Measurements from ENCODE around the gene RIMBP2.
"Not testable (repeated sequence)": the region's sequence is repeated elsewhere in the genome, so short reads cannot be mapped to it uniquely, and the experiment has no call there.

The RIMBP2 gene

GRCh38 chr12:130703733-130704375 lies 12.2 kb downstream of the RIMBP2 start:
- DNase-seq: no peak

GRCh38 chr12:130702966-130703732 lies 12.9 kb downstream of the RIMBP2 start:
- DNase-seq: no peak

DNA sequence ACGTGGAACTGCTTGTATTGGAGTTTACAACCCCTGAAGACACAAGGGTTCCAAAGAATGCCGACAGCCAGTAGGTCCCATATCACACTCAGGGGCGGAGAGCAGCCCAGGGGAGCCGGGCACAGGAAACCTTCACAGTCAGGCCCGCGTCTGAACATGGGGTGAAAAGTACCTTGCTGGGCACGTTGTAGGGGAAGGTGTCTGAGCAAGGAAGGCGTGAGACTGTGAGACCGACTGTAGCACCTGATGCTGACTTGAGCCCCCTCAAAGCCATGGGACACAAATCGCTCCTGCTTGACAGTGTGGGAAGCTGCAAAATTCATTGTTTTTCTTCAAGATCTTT lies 14.7 kb downstream of the RIMBP2 start:
- no peak for DNase-seq

- no peak for DNase-seq
Measured at GRCh38 chr12:130700492-130701401, 15.4 kb downstream of the RIMBP2 start.

GRCh38 chr12:130698106-130698505 lies 18.0 kb downstream of the RIMBP2 start:
- no peak for DNase-seq

GRCh38 chr12:130696379-130697100 lies 19.6 kb downstream of the RIMBP2 start:
- DNase-seq: no peak

DNA sequence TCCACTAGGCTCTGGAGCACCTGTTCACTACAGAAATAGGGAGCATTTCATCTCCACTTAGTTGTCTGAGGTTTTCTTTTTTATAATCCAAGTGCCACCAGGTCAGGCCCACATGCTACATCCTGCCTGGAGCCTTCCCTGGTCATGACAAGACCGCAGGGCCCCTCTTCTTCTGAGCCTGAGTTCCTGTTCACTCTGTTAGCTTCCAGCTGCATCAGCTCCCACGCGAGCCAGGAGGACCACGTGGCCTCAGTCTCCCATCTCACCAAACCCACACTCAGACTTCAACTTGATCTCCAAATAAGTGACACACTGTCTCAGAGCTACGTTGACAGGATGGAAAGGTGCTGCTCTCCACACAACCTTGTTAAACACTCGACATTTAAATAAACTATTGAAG lies 21.0 kb downstream of the RIMBP2 start:
- DNase-seq: no peak

DNA sequence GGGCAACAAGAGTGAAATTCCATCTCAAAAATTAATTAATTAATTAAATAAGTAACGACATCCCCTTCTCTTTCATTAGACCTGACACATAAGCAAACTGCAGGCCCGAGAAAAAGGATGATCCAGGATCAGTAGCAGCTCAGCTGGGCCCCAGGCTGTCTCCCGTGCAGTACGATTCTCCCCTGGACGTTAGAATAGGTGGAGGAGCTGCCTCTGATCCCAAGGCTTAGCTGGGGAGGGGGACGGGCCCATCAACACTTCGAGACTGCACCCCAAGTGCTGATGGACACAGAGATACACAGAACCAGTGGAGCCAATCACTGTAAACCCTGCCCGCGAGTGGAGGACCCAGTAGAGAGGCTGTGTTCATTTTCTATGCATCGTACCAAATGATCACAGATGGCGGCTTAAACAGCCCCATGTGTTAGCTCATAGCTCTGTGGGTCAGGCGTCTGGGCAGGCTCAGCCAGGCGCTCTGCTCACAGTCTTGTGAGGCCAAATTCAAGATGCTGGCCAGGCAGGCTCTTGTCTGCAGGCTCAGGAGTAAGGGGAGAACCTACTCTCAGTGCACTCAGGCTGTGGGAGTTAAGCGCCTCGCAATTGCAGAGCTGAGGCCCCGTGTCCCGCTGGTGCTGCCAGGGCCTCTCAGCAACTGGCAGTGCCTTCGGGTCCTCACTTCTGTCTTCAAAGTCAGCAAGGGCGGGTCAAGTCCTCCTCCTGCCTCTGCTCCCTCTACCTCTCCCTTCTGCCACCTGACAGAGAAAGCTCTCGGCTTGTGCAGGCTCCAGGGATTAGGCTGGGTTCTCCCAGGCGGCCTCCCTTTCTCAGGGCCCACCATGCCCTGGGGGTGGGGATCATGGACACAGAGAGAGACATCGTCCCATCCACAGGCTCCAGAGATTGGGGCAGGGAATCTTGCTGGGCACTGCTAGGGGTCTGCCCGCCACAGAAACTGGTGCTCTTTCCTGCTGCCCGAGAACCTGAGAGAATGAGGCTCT lies 26.4 kb downstream of the RIMBP2 start:
- no peak for DNase-seq

- DNase-seq: not testable (repeated sequence)
Measured at GRCh38 chr12:130688999-130689398, 27.1 kb downstream of the RIMBP2 start.

DNA sequence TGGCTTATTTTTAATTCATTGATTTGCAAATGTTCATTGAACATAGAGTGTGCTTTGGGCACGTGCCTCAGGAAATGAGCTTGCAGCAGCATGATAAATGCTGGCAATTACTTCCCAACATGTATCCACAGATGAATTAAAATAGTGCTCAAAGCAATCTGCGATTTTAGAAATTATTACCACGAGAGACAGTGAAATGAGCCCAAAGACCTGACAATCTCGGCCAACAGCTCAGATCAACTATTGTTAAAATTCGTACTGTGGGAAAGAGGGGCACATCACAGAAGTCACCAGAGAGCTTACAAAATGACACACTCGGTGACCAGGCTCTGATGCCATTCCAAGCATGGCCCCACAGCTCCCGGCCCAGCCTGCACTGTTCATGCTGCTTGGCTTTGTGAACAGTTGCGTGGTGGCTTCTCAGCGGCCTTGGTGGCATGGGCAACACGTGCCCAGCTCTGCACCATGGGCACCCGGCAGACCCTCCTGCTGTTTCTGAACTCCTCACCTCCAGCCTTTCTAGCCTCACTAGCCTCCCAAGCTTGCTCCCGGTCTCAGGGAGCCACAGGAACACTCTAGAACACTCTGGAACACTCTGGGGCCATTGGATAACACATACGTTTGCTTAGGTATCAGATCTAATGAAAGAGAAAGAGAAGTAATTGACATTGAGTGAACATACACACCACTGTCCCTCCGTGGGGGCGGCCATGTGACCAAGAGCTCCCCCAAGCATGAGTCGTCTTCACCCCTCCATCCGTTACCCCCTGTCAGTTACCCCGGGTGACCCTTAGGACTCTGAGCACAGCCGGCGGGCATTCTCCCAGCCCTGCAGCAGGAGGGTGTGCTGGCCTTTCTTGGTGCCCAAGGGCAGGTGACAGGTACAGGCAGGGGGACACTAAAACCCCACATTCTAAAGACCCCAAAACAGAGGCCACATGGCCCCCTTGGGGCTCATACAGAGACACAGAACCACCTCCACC lies 28.0 kb downstream of the RIMBP2 start:
- no peak for DNase-seq

- no peak for DNase-seq
Measured at GRCh38 chr12:130687190-130687589, 28.9 kb downstream of the RIMBP2 start.

GRCh38 chr12:130686511-130686991 lies 29.5 kb downstream of the RIMBP2 start:
- DNase-seq: no peak

- DNase-seq: no peak
Measured at GRCh38 chr12:130685850-130686249, 30.2 kb downstream of the RIMBP2 start.

- DNase-seq: no peak
Measured at GRCh38 chr12:130685250-130685787, 30.8 kb downstream of the RIMBP2 start.

DNA sequence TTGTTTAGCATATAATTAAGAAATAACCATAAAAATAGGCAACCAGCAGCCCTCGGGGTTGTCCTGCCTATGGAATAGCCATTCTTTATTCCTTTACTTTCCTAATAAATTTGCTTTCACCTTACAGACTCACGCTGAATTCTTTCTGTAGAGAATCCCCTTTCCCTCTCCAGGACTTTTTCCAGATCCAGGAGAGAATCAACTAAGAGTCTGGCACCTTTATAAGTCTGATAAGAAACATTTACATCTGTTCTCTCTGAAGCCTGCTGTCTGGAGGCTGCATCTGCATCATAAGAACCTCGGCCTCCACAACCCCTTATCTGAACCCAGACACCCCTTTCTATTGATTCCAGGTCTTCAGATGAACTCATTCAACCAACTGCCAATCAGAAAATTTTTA lies 32.3 kb downstream of the RIMBP2 start:
- no peak for DNase-seq

DNA sequence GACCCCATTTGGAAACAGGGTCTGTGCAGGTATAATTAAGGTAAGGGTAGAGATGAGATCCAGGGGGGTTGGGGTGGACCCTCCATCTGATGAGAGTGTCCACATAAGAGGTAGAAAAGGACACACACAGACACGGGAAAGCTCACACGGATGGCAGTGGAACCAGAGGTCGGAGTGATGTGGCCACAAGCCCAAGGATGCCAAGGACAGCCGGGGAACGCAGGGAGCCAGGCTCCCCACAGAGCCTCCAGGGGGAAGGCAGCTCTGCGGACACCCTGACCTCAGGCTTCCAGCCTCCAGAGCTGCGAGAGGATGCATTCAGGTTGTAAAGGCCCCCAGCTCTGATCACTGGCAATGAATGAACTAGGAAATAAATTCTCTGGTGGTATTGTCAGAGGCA lies 33.0 kb downstream of the RIMBP2 start:
- DNase-seq: no peak

GRCh38 chr12:130680451-130680990 lies 35.6 kb downstream of the RIMBP2 start:
- DNase-seq: no peak

- no peak for DNase-seq
Measured at GRCh38 chr12:130677957-130678558, 38.0 kb downstream of the RIMBP2 start.

- DNase-seq: no peak
Measured at GRCh38 chr12:130675791-130676190, 40.3 kb downstream of the RIMBP2 start.

All from GF-D8 (cell line).